Suprapubic skin (tissue), 3 donors: ENCODE measurements around the gene TREM2.

Experiments used
- CTCF ChIP-seq, 2 donors: fragments of 200-600 bp in 1 of 2; fragments of 450-650 bp in 1 of 2; sonication (generic) in 1 of 2; IDR thresholded peaks; one replicate each; pipeline ENCODE4 v1.5.1; 2016 to 2019; ENCODE audit warnings: antibody characterized with exemption in 2 of 2, mild to moderate bottlenecking in 1 of 2, moderate library complexity in 1 of 2
- POLR2A ChIP-seq, 2 donors: fragments of 450-650 bp; IDR thresholded peaks; one replicate each; pipeline ENCODE4 v1.6.1; 2017; ENCODE audit warnings: antibody characterized with exemption in 2 of 2, mild to moderate bottlenecking in 2 of 2, moderate library complexity in 2 of 2

DNA sequence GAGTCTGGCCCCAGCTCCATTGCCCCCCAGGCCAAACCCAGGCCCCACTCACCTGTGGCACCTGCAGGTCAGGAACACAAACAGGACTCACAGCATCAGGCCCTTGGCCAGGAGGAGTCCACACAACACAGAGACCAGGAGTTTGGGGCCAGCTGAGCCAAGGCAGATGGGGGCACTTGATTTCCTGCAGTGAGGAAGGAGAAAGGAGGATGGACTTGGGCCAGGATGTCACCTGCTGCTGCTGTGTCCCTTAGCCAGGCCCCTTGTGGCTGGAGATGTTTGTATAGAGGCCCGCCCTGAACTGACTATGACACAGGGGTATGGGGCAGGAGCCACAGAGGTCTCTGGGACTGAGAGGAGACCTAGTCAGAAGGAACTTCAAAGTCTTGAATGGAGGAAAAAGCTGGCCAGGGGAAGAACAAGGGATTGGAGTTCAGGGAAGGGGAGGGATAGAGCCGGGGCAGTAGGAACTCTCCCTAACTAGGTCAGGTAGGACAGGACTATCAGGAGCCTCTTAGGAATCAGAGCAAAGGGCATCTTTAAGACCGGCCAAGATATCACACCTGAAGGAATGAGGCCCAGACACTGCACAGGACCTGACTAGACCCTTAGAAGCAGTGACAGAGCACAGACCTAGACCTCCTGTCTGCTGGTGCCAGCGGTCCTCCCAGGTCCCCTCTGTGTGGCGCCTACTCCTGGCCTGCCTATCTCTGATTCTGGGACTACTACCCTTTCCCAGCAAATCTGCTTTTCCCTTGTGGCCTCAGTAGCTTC is 46.8 kb upstream of the TREM2 start:
- no peak for TF ChIP-seq POLR2A (IDR thresholded peaks at IDR 0.05)
- no peak for TF ChIP-seq CTCF (IDR thresholded peaks at IDR 0.05)
